ENCODE data around the gene MSANTD1. TPM values are rescaled to one million over a fixed set of nuclear protein-coding genes. Genes with fewer than 3 reads are reported as not detected.

MSANTD1 gene
- total and polyA plus RNA-seq, 2 of the 8 experiments (the other 6 are each of a cell fraction or from before 2014, with no cell fraction given) = 0.23 to 0.45 TPM

GRCh38 chr4:3283916-3284315 lies 35.0 kb downstream of the MSANTD1 start:
- Histone ChIP-seq H3K23me2 (ENCODE audit: low read depth, low read length) (no peaks in the 10 kb centered on the region), H3K9me3 (ENCODE audit: insufficient read depth in 2 of 2, low read depth in 1 of 2, low read length in 1 of 2) (no peaks in the 10 kb centered on the region; a peak in 1 of 4 replicates), H2BK20ac (ENCODE audit: low read length) (no peak overlapping the region), H4K20me1 (replicated peaks in 1 of 2; ENCODE audit: control insufficient read depth in 1 of 2, insufficient read depth in 2 of 2, low read length in 2 of 2) (no peaks in the 10 kb centered on the region), H3K27ac (ENCODE audit: low read depth, low read length) (no peak overlapping the region), H3K4me3 (ENCODE audit: extremely low read depth in 1 of 4, insufficient read depth in 2 of 4, low read depth in 3 of 4, low read length in 4 of 4) (no peak overlapping the region), H3K79me2 (ENCODE audit: control insufficient read depth in 1 of 2, insufficient read depth in 2 of 2, low read length in 2 of 2) (no peaks in the 10 kb centered on the region), H3K36me3 (ENCODE audit: control insufficient read depth in 2 of 4, insufficient read depth in 4 of 4, low read length in 3 of 4) (no peaks in the 10 kb centered on the region), H3K9ac (replicated peaks in 1 of 4; ENCODE audit: extremely low read depth in 1 of 4, low read depth in 3 of 4, low read length in 3 of 4) (no peak overlapping the region), H2BK12ac (ENCODE audit: low read depth, low read length) (no peak overlapping the region), H2BK120ac (replicated peaks; ENCODE audit: low read depth, low read length) (no peak overlapping the region), H3K4ac (replicated peaks; ENCODE audit: insufficient read length, low read depth, low read length) (no peak overlapping the region), H3K79me1 (ENCODE audit: low read depth, low read length) (no peaks in the 10 kb centered on the region), H3K14ac (ENCODE audit: insufficient read length) (no peak overlapping the region), H3K56ac (replicated peaks; ENCODE audit: insufficient read length, low read depth, low read length) (no peak overlapping the region), H2BK15ac (ENCODE audit: low read length) (no peak overlapping the region), H2AFZ (ENCODE audit: low read length) (no peak overlapping the region), H3K23ac (ENCODE audit: insufficient read length) (no peak overlapping the region), H3K27me3 (replicated peaks in 1 of 4; ENCODE audit: control insufficient read depth in 3 of 4, extremely low read depth in 1 of 4, insufficient read depth in 3 of 4, low read length in 3 of 4) (no peaks in the 10 kb centered on the region; a peak in 1 of 7 replicates), H3K4me2 (ENCODE audit: insufficient read depth in 1 of 2, low read depth in 2 of 2, low read length in 2 of 2) (no peak overlapping the region), H4K5ac (ENCODE audit: insufficient read length, low read depth, low read length) (no peak overlapping the region), H2AK5ac (ENCODE audit: low read depth, low read length) (no peak overlapping the region), H3K4me1 (replicated peaks in 1 of 4; ENCODE audit: control insufficient read depth in 3 of 4, insufficient read depth in 4 of 4, low read length in 3 of 4) (no peaks in the 10 kb centered on the region; a peak in 3 of 7 replicates), H4K8ac (ENCODE audit: extremely low read depth, insufficient read depth, low read length) (no peak overlapping the region), H2BK5ac (ENCODE audit: low read depth, low read length) (no peak overlapping the region), H3K18ac (ENCODE audit: extremely low read depth, low read length) (no peak overlapping the region), H4K91ac (replicated peaks; ENCODE audit: insufficient read length, low read length) (no peak overlapping the region)
- FAIRE-seq (no peak), DNase-seq (ENCODE audit: low read depth in 1 of 2, low spot score in 2 of 2) (no peak)
- ChIA-PET CTCF (ENCODE audit: partially characterized antibody) (no interaction called here), POLR2A (ENCODE audit: partially characterized antibody) (no interaction called here)
- 86% methylated on average over 7 of the region's 13 CpGs; no CpG with 5 or more reads in 1 of the 2 experiments for WGBS, 2 experiments (ENCODE audit: extremely low coverage in 1 of 2, insufficient coverage in 1 of 2, insufficient read length in 1 of 2, insufficient replicate concordance in 2 of 2, low coverage in 1 of 2, low lambda C conversion rate in 2 of 2, missing lambda C conversion rate in 1 of 2)
- TF ChIP-seq POLR2A (IDR thresholded peaks at IDR 0.05; ENCODE audit: control extremely low read depth in 1 of 2, low read depth in 2 of 2, low read length in 2 of 2) = no peak
- TF ChIP-seq HDAC6 (IDR thresholded peaks at IDR 0.05; ENCODE audit: low read depth, low read length) = no peak
- no peak for TF ChIP-seq EZH2 (IDR thresholded peaks at IDR 0.05; ENCODE audit: low read depth, low read length, severe bottlenecking)
- no peak for TF ChIP-seq ATF2 (IDR thresholded peaks at IDR 0.05; ENCODE audit: low read length)
- no peak for TF ChIP-seq SP1 (IDR thresholded peaks at IDR 0.05; ENCODE audit: low read depth, low read length)

Data from H1 (cell line).